Astrocyte of the spinal cord (primary cell): ENCODE data around the gene EEF1E1.

Source experiments
- DNase-seq: peaks from one replicate; pipeline ENCODE4 v3.0.0; 2011; ENCODE audit warnings: low read depth, low spot score
- H3K4me3 ChIP-seq: 2 replicates; pipeline ENCODE4 v1.5.1; 2011; ENCODE audit warnings: low read depth, mild to moderate bottlenecking, low read length, moderate library complexity
- in situ Hi-C: cut with HindIII; loops from 2 replicates; pipeline ENCODE4 v1.10.0; 2017; ENCODE audit warnings: low sequenced_read_pairs
- TF ChIP-seq, protein P1 (sequence below): IDR thresholded peaks from 2 replicates; pipeline ENCODE4 v1.5.1; 2012; ENCODE audit warnings: low read depth, mild to moderate bottlenecking, low read length, inconsistent platforms

The EEF1E1 gene

DNA sequence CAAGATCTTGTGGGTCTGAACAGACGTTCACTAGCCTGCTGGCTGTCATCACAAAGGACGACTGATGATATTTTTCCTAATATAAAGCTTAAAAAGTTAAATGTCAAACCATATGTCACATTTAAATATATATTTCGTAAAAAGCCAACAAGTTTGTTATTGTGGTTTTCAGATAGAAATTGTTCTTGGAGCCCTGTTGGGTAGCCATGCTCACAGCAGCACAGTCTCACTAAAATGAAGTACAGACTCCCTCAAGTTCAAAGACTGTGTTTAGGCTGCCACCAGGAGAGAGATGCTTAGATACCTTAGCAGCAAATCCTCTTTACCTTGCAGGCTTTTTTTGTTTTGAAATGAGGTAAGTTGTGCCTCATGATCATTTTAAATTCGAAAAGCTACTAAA lies 17.8 kb downstream of the EEF1E1 start:
- DNase-seq, result peak; percentile 72

DNA sequence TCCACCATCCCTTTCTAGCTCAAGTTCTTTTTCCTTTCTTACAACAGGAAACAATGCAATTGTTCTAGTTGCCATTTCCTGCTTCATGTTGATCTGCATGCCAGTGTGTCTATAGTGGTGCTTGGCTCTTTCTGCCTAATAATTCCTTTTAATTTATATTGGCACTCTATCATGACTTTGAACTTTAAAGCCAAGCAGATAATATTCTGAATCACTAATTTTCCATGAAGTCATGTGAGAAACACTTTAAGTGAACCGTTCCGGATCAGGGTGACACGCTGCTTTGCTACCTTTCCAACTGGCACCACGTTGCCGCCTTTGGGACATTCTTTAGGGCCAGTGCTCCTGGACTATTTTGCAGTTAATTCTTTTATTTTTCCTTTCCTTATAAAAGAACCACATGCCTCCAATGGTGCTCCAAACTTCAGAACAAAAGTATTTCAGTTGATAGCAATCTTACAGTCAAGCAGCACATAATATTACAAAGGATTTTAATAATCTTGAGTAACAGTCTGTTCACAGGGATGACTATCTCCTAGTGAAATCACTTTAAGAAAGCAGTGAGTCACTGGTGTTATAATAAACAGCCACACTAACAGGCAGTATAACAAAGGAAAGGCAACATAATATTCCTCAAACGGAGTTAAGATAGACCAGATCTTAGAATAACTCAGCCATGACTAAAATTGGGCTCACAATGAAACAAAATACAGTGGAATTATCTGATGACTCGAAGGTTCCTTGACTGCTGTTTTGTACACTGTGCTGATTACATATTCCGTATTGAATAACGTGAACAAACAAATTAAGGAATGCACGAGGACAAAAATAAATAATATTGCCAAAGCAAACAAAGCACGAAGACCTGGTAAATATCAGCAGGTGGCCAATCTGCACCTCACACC lies 19.1 kb downstream of the EEF1E1 start:
- TF ChIP-seq, protein P1, sequence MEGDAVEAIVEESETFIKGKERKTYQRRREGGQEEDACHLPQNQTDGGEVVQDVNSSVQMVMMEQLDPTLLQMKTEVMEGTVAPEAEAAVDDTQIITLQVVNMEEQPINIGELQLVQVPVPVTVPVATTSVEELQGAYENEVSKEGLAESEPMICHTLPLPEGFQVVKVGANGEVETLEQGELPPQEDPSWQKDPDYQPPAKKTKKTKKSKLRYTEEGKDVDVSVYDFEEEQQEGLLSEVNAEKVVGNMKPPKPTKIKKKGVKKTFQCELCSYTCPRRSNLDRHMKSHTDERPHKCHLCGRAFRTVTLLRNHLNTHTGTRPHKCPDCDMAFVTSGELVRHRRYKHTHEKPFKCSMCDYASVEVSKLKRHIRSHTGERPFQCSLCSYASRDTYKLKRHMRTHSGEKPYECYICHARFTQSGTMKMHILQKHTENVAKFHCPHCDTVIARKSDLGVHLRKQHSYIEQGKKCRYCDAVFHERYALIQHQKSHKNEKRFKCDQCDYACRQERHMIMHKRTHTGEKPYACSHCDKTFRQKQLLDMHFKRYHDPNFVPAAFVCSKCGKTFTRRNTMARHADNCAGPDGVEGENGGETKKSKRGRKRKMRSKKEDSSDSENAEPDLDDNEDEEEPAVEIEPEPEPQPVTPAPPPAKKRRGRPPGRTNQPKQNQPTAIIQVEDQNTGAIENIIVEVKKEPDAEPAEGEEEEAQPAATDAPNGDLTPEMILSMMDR, result no peak
- H3K4me3 ChIP-seq, result no peak overlapping the region
- in situ Hi-C loops, result no loop called here
- peak; percentile 88 for DNase-seq

More for the DNA sequence above, 17.8 kb downstream of the EEF1E1 start:
- TF ChIP-seq, protein P1, result no peak
- in situ Hi-C loops, result no loop called here
- no peak overlapping the region for H3K4me3 ChIP-seq

DNA sequence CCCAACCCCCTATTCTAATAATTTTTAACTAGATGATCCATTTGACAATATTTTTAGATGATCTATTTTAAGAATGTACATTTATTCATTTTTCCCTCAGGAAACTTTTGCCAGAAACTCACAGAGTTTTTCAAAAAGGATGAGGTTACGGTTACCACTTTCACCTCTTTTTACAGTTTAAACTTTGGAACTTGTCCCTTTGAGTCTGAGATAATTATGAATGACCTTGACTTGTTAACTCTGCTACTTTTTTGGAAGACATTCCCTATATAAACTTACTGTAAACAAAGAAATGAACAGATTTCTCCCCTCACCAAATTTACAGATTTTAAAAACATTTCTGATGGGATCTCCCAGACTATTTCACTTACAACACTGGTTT lies 19.8 kb downstream of the EEF1E1 start:
- H3K4me3 ChIP-seq, result no peak overlapping the region
- DNase-seq, result no peak
- TF ChIP-seq, protein P1, result no peak
- in situ Hi-C loops, result no loop called here

DNA sequence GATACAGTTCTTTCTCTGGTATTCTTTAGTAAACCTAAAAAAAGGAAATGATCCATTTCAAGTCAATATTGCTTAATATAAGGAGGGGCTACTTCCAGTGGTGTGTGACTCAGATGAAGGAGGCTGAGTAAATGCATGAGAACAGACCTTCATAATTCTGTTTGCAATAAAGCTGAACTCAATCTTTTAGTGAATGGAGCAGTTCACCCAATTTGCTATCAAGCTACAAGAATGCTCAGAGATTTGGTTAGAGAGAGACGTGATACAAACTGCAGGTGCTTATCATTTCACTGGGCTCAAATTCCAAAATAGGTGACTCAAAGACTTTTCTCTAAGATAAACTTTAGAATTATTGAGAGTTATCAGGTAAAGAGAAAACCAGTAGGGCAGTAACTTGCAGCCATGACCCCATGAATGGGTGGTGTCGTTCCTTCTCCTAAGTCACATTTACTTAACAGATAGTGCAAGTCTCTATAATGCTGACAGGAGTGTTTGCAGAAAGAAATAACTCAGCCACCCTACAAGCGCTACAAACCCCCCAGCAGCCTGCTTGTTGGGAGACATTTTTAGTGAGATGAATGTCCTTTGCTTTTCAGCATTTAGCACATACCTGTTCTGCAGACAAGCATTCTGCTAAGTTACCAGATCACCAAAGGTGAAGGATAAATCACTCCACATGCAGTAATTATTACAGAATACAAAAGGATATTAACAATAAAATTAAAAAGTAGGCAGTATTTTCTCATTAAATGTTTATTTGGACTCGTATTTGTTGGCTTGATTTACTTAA lies 21.8 kb downstream of the EEF1E1 start:
- TF ChIP-seq, protein P1, result no peak
- H3K4me3 ChIP-seq, result no peak overlapping the region
- peak; percentile 70 for DNase-seq
- in situ Hi-C loops, result no loop called here

DNA sequence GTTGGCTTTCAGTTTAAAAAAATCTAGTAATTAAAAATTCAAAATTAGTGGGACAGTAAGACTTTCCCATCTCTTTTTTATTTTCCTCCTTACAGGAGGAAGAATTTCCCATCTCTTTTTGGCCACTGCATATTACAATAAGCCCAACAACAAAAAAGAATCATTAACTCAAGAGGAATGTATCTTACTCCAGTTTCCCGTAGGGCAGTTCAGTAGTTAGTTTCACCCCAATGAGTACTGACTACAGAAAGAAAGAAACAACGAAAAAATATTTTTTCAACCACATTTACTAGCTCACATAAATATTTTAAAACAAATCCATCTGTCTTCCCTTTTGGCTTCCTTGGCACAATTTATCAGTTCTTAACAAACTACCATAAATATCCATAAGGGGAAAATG lies 23.2 kb downstream of the EEF1E1 start:
- TF ChIP-seq, protein P1, result no peak
- no peak for DNase-seq
- H3K4me3 ChIP-seq, result no peak overlapping the region
- in situ Hi-C loops, result no loop called here

DNA sequence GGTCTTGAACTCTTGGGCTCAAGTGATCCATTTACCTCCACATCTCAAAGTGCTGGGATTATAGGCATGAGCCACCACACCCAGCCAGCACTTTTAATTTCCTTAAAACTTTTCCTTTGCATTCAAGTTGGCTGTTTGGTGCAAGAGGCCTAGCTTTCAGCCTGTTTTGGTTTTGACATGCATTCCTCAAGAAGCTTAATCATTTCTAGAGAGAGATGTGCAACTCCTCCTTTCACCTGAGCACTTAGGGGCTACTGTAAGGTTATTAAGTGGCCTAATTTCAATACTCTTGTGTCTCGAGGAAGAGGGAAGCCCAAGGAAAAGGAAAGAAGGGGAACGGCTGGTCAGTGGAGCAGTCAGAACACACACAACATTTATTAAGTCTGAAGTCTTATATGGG lies 24.4 kb downstream of the EEF1E1 start:
- TF ChIP-seq, protein P1, result no peak
- in situ Hi-C loops, result no loop called here
- DNase-seq, result no peak
- no peak overlapping the region for H3K4me3 ChIP-seq
